Esophagus muscularis mucosa (tissue), 4 donors: ENCODE data around the gene DBH. TPM values are rescaled to one million over a fixed set of nuclear protein-coding genes. Genes with fewer than 3 reads are reported as not detected.

ENCODE experiments used
- DNase-seq: peaks from one replicate; pipeline ENCODE4 v3.0.0-alpha.2; 2017; ENCODE audit errors: extremely low spot score
- H3K27ac ChIP-seq, 4 donors: fragments of 200-600 bp; sonication (generic); replicated peaks in 1 of 4; 1 replicate in 3 of 4; 2 replicates in 1 of 4; pipeline ENCODE4 v1.5.1; 2016 to 2019; ENCODE audit warnings: mild to moderate bottlenecking in 1 of 4
- H3K27me3 ChIP-seq, 4 donors: fragments of 200-600 bp; sonication (generic); one replicate each; pipeline versions ENCODE4 v1.5.1 to v1.6.0; 2016 to 2019
- H3K36me3 ChIP-seq, 4 donors: fragments of 200-600 bp; sonication (generic); one replicate each; pipeline ENCODE4 v1.5.1; 2016 to 2019
- H3K4me1 ChIP-seq, 4 donors: fragments of 200-600 bp; sonication (generic); one replicate each; pipeline ENCODE4 v1.5.1; 2016 to 2019
- H3K4me3 ChIP-seq, 4 donors: fragments of 200-600 bp; sonication (generic); 1 replicate in 2 of 4; 2 replicates in 2 of 4; pipeline ENCODE4 v1.5.1; 2016 to 2019; ENCODE audit warnings: mild to moderate bottlenecking in 4 of 4, moderate library complexity in 1 of 4
- H3K9me3 ChIP-seq, 4 donors: fragments of 200-600 bp; sonication (generic); 1 replicate in 3 of 4; 2 replicates in 1 of 4; pipeline ENCODE4 v1.5.1; 2016 to 2019
- EP300 ChIP-seq: sonication (generic); formaldehyde crosslinking; IDR thresholded peaks from one replicate; pipeline ENCODE4 v1.6.1; 2017; ENCODE audit warnings: antibody characterized with exemption
- POLR2A ChIP-seq: fragments of 450-650 bp; IDR thresholded peaks from one replicate; pipeline ENCODE4 v1.6.1; 2017; ENCODE audit warnings: antibody characterized with exemption, moderate library complexity, mild to moderate bottlenecking, low read depth
- POLR2AphosphoS5 ChIP-seq, 2 donors: sonication (generic); formaldehyde crosslinking; IDR thresholded peaks; one replicate each; pipeline ENCODE4 v1.6.1; 2017; ENCODE audit warnings: antibody characterized with exemption in 2 of 2
- WGBS: methylation state at CpG from one replicate; pipeline ENCODE4 v1.1.5; 2018; 5-methylcytosine and 5-hydroxymethylcytosine counted together
- intact Hi-C: fragments of 100-400 bp; cut with DNase I; formaldehyde crosslinking; loops from one replicate; pipeline ENCODE4 v1.15.1; 2023
- total RNA-seq, 4 donors: library from RNA; depleted of rRNA; stranded (reverse); fragments of >200 nt; gene quantifications; one replicate each; pipeline versions ENCODE4 v1.1.0 to v1.2.1, GENCODE V29; 2016
- TF ChIP-seq, protein P1 (sequence below), 3 experiments: fragments of 200-600 bp in 2 of 3; fragments of 450-650 bp in 1 of 3; sonication (generic) in 2 of 3; IDR thresholded peaks; one replicate each; pipeline ENCODE4 v1.5.1; 2017 to 2019; ENCODE audit warnings: antibody characterized with exemption in 3 of 3, mild to moderate bottlenecking in 2 of 3, moderate library complexity in 1 of 3

The DBH gene
- total RNA-seq, 4 donors from 2014 or later, result 0.06 TPM; not detected in 3

DNA sequence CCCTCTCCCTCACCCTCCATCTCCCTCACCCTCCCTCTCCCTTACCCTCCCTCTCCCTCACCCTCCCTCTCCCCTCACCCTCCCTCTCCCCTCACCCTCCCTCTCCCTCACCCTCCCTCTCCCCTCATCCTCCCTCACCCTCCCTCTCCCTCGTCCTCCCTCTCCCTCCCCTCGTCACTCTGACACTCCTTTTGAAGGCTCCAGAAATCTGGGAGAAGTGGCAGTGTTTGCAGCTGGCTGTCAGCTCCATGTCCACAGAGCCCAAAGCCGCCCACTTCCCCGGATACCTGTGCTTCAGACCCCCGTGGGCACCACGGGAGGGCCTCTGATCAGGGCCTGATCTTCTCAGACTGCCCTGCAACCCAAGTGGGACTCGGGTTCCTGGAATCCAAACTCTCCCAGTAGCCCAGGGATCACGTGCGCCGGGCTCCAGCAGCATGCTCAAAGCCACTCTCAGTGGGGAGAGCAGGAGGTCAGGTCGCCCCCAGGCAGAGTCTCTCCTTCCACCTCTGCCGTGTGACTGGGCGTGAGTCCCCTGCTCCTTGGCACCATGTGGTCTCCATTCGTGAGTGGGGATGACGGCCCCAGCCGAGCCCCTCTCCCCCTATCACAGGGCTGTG is 33.1 kb downstream of the DBH start:
- no peak overlapping the region for H3K27ac ChIP-seq
- TF ChIP-seq EP300, result no peak
- TF ChIP-seq POLR2AphosphoS5 (IDR thresholded peaks at IDR 0.05), result no peak
- TF ChIP-seq, protein P1, sequence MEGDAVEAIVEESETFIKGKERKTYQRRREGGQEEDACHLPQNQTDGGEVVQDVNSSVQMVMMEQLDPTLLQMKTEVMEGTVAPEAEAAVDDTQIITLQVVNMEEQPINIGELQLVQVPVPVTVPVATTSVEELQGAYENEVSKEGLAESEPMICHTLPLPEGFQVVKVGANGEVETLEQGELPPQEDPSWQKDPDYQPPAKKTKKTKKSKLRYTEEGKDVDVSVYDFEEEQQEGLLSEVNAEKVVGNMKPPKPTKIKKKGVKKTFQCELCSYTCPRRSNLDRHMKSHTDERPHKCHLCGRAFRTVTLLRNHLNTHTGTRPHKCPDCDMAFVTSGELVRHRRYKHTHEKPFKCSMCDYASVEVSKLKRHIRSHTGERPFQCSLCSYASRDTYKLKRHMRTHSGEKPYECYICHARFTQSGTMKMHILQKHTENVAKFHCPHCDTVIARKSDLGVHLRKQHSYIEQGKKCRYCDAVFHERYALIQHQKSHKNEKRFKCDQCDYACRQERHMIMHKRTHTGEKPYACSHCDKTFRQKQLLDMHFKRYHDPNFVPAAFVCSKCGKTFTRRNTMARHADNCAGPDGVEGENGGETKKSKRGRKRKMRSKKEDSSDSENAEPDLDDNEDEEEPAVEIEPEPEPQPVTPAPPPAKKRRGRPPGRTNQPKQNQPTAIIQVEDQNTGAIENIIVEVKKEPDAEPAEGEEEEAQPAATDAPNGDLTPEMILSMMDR (IDR thresholded peaks at IDR 0.05), result no peak
- no peak for TF ChIP-seq POLR2A
- peaks cover 0 to 31% (median 2%) of the 10 kb centered on the region in 4 donors for H3K27me3 ChIP-seq
- no peak for DNase-seq
- H3K4me1 ChIP-seq, result no peaks in the 10 kb centered on the region
- 65% methylated on average over 9 of the region's 16 CpGs for WGBS
- intact Hi-C loops, result no loop called here
- no peaks in the 10 kb centered on the region for H3K9me3 ChIP-seq
- H3K36me3 ChIP-seq, result no peaks in the 10 kb centered on the region
- H3K4me3 ChIP-seq, result no peak overlapping the region

DNA sequence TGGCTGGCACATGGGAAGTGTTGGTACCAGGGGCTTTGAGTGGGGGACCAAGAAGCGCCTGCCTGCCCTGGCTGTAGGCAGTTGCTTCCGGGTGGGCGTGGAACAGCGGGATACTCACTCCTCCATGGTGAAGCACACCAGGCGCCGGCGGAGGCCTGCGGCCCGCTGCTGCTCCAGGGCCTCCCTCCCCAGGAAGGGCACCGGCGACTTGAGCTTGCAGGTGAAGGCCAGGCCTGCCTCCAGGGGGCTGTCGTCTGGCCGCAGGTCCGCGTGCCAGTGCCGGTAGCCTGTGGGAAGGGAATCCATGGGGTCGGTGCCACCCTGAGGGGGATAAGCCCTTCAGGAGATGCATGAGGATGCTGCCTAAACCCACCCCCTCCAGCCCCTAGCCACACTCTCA is 34.3 kb downstream of the DBH start:
- intact Hi-C loops, result no loop called here
- no peaks in the 10 kb centered on the region for H3K36me3 ChIP-seq

GRCh38 chr9:133671371-133671770 is 35.2 kb downstream of the DBH start:
- Histone ChIP-seq H3K9me3 (no peaks in the 10 kb centered on the region), H3K27me3 (peaks cover 0 to 11% (median 0%) of the 10 kb centered on the region in 4 donors), H3K36me3 (no peaks in the 10 kb centered on the region), H3K27ac (no peak overlapping the region), H3K4me3 (no peak overlapping the region), H3K4me1 (no peaks in the 10 kb centered on the region)
- TF ChIP-seq, protein P1 (IDR thresholded peaks at IDR 0.05), result no peak
- no peak for TF ChIP-seq POLR2A
- no peak for TF ChIP-seq POLR2AphosphoS5 (IDR thresholded peaks at IDR 0.05)
- TF ChIP-seq EP300, result no peak
- no peak for DNase-seq
- intact Hi-C loops, result no loop called here
- WGBS, result 78% methylated on average over 21 of the region's 21 CpGs

More for the DNA sequence above, 34.3 kb downstream of the DBH start:
- peaks cover 0 to 20% (median 0%) of the 10 kb centered on the region in 4 donors for H3K27me3 ChIP-seq
- no peak for DNase-seq
- WGBS, result 96% methylated on average over 9 of the region's 17 CpGs
- H3K4me3 ChIP-seq, result no peak overlapping the region
- TF ChIP-seq POLR2AphosphoS5 (IDR thresholded peaks at IDR 0.05), result no peak
- TF ChIP-seq EP300, result no peak
- TF ChIP-seq, protein P1 (IDR thresholded peaks at IDR 0.05), result no peak
- no peak for TF ChIP-seq POLR2A
- no peaks in the 10 kb centered on the region for H3K9me3 ChIP-seq
- no peaks in the 10 kb centered on the region for H3K4me1 ChIP-seq
- no peak overlapping the region for H3K27ac ChIP-seq

- 83% methylated on average over 25 of the region's 31 CpGs for WGBS
These were observed 36.5 kb downstream of the DBH start for GRCh38 chr9:133672503-133673257.

More at GRCh38 chr9:133672503-133673257, 36.5 kb downstream of the DBH start:
- H3K27me3 ChIP-seq, result peaks cover 0 to 5% (median 0%) of the 10 kb centered on the region in 4 donors
- no peaks in the 10 kb centered on the region for H3K36me3 ChIP-seq
- no peak for TF ChIP-seq EP300
- no peak for TF ChIP-seq POLR2A
- TF ChIP-seq, protein P1 (IDR thresholded peaks at IDR 0.05), result no peak
- no peak for TF ChIP-seq POLR2AphosphoS5 (IDR thresholded peaks at IDR 0.05)
- no peaks in the 10 kb centered on the region for H3K4me1 ChIP-seq
- H3K9me3 ChIP-seq, result no peaks in the 10 kb centered on the region
- intact Hi-C loops, result no loop called here
- DNase-seq, result no peak
- H3K27ac ChIP-seq, result no peak overlapping the region
- no peak overlapping the region for H3K4me3 ChIP-seq
